GM21786 (cell line): Measurements from ENCODE around the gene OR52N4.
"Not testable (repeated sequence)": the region's sequence is repeated elsewhere in the genome, so short reads cannot be mapped to it uniquely, and the experiment has no call there.

Experiments
- ATAC-seq: cut with Tn5 transposase; IDR thresholded peaks from one replicate; pipeline ENCODE4 v1.9.1; 2021; ENCODE audit not compliant: unreplicated experiment

The OR52N4 gene

DNA sequence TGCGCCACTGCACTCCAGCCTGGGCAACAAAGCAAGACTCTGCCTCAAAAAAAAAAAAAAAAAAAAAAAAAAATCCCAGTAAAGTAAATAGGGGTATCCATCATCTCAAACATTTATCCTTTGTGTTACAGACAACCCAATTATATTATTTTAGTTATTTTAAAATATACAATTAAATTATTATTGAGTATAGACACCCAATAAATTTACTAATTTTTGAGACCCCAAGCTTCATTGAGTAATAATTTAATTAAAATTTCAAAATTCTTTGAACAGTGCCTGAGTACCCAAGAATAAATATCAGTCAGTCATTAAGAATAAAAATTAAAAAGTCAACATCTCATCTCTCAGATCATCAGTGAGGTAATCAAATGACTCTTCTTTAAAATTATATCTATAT, at the start of gene OR52N4:
OR52N4 (plus strand) TSS at position 301 of the 400 bp plus-strand sequence. CDS start 498 bp downstream, outside the sequence.
- no peak for ATAC-seq

DNA sequence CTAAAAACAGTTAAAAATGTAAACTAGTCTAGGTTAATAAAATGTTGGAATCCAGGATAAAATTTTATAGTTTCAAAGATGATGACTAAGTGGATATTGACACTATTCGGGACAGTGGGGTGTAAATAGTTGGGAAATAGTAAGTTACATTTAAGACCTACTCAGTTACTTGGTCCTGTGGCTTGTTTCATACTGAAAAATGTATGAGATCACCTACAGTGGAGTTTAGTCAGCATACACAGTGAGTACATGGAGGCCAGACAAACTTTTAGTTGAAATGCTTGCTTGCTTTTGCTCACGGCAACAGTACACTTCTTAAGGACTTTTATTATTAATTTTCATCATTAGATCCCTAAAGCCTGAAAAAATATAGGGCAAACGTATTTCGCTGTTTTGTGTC, 48.4 kb upstream of the OR52N4 start:
- ATAC-seq: no peak

DNA sequence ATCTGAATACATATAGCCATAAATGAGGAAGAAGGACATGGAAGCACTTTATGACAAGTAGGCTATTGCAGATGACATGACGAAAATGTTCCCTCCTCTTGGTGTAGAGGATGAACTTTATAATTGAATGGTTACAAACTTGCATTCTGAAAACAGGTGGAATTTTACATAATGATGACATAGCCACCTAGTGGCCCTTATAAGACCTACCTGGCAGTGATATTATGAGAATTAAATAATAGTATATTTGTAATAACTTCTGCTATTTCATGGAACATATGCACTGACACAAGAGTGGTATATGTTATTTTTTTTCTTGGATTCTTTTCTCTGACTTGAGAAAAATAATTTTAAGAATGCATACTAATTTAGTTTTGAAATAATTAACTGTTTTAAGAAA, 41.5 kb upstream of the OR52N4 start:
- ATAC-seq: peak; percentile 63

DNA sequence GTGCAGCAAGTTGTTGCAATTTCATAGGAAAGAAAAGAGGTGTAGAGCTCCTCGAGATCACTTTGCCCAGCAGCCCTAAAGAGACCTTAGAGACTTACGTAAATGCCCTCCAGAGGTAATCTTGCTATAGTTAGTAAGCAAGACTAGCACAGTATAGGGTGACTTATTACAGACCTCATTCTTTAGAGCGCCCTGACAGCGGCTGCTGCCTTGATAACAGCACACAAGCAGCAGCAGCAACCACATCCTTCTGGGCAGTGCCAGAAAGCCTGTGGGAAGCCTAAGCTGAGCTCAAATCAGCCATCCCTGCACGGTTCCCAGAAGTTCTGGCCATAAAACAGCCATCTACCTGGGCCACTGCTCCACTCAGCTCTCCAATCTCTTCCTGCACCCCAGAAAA, 40.3 kb upstream of the OR52N4 start:
- no peak for ATAC-seq

DNA sequence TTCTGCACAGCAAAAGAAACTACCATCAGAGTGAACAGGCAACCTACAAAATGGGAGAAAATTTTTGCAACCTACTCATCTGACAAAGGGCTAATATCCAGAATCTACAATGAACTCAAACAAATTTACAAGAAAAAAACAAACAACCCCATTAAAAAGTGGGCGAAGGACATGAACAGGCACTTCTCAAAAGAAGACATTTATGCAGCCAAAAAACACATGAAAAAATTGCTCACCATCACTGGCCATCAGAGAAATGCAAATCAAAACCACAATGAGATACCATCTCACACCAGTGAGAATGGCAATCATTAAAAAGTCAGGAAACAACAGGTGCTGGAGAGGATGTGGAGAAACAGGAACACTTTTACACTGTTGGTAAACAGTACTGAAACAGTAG, 37.5 kb upstream of the OR52N4 start:
- not testable (repeated sequence) for ATAC-seq

DNA sequence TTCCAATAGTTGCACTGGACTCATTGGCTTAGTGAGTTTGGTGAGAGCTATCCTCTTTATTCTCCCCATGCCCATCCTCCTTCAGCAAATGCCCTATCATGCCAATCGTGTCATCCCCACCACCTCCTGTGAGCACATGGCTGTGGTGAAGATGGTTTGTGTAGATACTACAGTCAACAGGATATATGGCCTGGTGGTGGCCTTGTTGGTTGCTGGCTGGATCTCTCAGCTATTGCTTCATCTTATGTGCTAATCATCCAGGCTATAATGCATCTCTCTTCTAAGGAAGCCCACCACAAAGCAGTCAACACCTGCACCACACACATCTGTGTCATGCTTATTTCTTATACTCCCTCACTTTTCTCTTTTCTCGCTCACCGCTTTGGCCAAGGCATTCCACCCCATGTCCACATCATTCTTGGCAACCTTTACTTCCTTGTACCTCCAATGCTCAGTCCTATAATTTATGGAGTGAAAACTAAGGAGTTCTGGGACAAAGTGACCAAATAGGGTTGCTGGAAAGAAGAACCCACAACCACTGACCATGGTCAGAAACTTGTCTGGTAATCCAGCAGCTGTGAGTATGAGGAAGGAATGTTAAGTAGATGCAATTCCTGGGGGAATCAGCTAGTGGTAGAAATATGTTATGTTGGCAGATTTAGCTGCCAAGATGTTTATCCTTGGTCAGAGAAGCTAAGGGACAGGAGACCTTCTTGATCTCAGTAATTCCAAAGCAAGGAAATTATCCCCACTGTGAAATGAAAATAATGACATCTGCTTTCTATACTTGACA, 34.1 kb upstream of the OR52N4 start:
- ATAC-seq: no peak

DNA sequence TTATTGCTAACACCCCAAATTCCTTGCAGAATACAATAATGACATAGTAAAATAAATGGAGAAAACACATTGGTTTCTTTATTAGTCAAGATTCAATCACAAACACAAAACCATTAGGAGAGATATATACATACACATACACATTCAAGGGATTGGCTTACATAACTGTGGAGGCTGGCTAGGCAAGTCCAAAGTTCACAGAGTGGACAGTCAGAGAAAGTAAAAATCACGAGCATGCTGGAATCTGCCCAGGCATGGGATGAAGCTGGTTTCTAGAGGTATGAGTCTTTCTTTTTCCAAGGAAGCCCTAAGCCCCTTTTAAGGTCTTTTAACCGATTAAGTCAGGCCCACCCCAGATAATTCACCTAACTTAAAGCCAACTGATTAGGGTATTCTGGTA, 31.4 kb upstream of the OR52N4 start:
- ATAC-seq: no peak

DNA sequence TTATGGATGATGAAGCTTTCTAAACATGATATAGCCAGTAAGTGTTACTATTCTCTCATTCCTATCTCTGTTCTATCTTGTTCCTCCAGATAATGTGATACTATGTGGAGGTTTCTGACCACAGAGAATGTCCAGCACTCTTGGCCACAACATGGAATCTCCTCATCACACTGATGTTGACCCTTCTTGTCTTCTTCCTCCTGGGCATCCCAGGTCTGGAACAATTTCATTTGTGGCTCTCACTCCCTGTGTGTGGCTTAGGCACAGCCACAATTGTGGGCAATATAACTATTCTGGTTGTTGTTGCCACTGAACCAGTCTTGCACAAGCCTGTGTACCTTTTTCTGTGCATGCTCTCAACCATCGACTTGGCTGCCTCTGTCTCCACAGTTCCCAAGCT, 27.7 kb upstream of the OR52N4 start:
- no peak for ATAC-seq

DNA sequence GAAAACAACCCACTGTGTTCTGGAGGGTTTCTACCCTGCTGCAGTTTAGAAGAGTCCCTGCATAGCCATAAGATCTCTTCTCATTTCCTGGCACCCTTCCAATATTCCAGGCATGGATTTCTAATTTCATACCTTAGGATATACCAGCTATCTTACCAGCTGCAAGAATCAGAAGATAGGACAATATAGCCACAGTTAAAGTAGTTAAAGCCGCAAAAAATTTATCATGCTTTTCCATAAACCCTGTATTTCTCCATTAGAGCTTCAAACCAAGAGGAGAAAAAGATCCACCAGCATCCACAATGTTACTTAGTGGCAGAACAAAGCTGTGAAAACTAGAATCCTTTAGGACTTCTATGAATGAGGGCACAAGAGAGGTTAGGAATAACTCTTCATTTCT, 26.4 kb upstream of the OR52N4 start:
- ATAC-seq: no peak

DNA sequence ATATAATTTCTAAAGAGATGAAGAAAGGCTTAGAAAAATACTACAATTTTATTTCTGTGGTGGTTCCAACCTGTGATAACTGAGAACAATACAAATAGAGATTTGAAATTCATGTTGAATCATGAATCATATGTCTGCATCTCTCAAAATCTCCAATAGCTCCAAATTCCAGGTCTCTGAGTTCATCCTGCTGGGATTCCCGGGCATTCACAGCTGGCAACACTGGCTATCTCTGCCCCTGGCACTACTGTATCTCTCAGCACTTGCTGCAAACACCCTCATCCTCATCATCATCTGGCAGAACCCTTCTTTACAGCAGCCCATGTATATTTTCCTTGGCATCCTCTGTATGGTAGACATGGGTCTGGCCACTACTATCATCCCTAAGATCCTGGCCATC, 17.6 kb upstream of the OR52N4 start, which contains the start of gene OR56B1:
OR56B1 (plus strand) TSS at position 53 of the 400 bp plus-strand sequence; CDS start at position 122, 69 bp downstream.
- no peak for ATAC-seq

DNA sequence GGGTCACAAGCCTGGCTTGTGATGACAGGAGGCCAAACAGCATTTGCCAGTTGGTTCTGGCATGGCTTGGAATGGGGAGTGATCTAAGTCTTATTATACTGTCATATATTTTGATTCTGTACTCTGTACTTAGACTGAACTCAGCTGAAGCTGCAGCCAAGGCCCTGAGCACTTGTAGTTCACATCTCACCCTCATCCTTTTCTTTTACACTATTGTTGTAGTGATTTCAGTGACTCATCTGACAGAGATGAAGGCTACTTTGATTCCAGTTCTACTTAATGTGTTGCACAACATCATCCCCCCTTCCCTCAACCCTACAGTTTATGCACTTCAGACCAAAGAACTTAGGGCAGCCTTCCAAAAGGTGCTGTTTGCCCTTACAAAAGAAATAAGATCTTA, 17.0 kb upstream of the OR52N4 start:
- ATAC-seq: no peak

DNA sequence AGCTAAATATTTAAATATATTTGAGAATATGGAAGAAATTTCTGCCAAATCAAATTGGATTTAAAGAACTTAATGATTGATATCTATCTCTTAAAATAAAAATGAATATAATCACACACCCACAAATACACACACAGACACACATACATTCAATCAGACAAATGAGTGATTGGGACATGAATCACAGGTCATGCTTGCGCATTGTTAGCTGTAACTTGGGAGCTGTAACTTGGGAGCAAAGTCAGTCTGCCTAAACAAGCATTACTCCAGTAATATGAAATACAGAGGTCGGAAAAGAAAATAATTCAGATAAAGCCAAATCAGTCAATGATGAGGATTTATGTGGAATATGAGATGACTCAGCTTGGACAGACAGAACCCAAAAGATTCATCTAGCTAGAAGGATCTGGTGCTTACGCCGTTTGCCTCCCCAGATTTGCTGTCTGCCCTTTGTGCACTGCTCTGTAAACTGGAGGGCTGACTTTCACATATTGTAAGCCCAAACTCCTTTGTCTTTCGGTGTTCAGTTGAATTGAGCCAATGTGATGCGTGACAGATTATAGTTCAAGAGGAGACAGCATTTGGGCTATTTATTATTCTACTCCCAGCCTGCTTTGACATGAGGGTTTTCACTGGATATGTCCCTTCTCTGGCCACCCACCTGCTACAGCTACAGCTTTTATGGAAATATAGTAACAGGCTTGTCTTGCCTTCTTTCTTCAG, 16.2 kb upstream of the OR52N4 start:
- ATAC-seq: no peak

DNA sequence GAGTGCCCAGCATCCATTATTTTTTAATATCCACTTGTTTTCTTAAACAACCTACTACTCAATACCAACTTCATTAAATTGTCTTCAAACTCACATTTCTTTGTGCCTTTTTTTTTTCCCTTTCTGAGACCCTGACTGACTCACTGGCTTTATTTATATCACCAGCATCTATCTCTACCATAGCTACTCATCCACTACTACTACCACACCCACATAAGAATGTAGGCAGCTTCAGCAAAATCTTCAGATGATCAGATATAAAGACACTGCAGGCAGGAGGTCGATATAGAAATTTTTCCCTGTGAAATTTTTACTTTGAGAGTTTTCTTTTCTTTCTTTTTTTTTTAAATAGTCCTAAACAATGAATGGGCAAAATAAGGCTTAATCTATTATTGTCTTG, 15.6 kb upstream of the OR52N4 start:
- ATAC-seq: no peak

DNA sequence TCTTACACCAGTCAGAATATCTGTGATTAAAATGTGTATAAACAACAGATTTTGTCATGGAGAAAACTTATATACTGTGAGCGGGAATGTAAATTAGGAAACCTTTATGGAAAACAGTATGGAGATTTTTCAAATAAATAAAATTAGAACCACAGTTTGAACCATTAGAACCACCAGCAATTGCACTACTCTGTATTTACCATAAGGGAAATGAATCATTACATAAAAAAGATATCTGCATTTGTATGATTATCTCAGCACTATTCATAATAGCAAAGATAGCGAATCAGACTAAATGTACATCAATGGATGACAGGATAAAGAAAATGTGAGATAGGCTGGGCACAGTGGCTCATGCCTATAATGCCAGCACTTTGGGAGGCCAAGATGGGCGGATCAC, 7.4 kb upstream of the OR52N4 start:
- no peak for ATAC-seq

DNA sequence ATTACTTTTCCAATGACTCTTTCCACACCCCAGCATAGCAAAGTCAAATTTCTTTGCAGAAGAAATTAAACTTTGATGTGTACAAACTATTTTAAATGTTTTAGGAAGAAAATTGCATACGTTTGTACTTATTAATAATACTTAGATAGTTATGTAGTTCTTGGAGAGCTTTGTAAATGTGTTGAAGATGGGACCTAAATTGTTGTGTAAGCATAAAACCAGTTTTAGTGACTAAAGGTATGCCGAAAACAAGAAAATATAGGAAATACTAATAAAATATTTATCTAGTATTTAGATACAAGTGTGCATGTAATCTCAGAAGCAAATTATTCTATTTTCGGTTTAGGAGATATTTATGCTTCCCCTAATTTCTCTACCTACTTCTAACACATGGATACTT, 4.2 kb upstream of the OR52N4 start:
- no peak for ATAC-seq

DNA sequence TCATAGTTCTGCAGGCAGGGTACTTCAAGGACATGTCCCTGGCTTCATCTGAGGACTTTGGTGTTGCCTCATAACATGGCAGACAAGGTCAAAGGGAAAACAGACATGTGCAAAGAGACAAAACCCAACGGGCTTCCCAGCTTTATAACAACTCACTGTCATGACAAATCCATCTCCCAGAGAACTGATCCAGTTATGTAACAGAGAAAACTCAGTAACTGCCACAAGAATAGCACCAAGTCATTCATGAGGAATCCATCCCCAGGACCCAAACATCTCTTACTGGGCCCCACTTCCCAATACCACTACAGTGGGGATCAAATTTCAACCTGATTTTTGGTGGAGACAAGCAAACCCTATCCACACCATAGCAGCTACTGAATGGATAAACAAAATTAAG, 13.0 kb downstream of the OR52N4 start:
- no peak for ATAC-seq

DNA sequence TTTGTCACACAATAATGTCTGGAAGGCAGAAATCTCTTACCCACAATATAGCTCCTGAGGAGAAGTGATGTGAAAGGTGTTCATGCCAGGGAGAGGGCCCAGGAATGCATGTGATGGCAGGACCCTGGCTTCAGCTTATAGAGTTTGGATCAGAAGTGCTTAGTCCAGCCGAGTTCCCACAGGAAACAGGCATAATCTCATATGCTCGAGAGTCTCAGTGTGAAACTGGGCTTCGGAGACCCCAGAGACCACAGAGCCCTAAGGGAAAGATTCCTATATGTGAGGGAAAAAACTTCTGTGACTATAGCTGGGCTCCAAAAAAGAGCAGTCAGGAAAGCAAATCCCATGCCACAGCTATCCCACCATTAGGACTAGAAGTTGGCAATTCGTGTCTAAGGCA, 29.2 kb downstream of the OR52N4 start, which contains the start of gene OR52N5:
OR52N5 (minus strand) TSS at position 101 of the 400 bp plus-strand sequence. CDS start 4,721 bp downstream, outside the sequence.
- ATAC-seq: no peak

DNA sequence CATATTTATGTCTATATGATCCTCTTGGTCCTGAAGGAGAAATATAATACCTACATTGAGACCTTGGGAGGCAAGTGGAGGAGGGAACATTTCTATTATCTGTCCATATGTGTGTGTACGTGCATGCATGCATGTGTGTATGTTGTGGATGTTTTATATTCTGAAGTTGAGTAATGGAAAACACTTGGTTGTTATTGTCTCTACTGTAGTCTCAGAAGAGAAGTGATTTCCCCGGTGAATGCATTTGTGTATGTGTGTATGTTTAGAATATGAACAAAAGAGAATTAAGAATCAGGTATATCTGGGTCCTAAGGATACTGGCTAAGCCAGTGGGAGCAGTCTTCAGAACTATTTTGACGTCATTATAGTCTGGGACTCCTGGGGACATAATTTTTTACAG, 37.1 kb downstream of the OR52N4 start, which contains the start of gene OR52N1:
OR52N1 (minus strand) TSS at position 101 of the 400 bp plus-strand sequence. CDS start 2,449 bp downstream, outside the sequence.
- ATAC-seq: no peak

DNA sequence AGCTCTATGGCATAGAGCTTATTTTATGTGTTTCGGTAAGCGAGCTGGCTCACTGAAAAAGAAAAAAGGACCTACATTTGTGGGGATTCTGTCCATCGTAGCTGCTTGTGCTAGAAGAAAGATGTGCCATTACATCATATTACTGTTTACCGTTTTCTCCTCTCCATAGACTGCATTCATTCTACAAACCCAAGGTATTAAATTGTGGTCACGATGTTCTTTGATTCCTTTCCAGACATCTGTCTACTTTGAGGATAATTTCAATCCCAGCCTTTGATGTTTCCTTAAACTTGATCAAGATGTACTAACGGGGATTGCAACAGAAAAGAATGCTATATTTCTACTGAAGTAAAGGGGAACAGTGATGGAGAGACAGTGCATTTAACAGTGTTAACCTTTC, 42.5 kb downstream of the OR52N4 start:
- no peak for ATAC-seq

DNA sequence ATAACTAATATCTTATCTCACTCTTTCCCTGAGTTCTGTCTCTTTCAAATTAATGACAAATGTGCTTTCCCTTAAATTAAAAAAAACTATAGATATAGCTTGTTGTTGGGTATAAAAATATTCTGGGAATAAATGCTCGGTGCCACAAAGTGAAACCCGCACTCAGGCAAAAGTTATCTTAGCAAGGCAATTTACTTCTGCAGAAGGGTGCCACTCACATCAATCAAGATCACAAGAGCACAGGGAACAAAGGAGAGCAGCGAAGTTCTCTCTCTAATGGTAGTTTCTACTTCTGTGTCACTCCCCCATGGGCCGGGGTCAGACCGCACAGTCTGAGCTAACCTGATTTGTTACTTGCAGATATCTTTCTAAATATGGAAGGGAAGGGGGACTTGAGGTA, 49.9 kb downstream of the OR52N4 start:
- no peak for ATAC-seq
